ENCODE results near the gene ST7L.
"Not testable (repeated sequence)": the region's sequence is repeated elsewhere in the genome, so short reads cannot be mapped to it uniquely, and the experiment has no call there.

ST7L gene

DNA sequence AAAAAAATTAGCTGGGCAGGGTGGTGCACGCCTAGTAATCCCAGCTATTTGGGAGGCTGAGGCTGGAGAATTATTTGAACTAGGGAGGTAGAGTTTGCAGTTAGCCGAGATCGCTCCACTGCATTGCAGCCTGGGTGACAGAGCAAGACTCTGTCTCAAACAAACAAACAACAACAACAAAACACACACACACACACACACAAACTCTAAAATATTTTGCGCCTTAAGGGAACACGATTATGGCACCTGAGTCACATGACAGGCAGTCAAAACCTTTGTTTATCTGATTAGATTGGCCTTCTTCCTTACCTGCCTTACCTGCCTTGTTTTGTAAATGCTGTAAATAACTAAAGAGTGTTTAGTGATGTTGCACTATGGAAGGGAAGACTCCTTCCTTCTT is 130.8 kb downstream of the ST7L start:
- Histone ChIP-seq H3K27me3 (replicated peaks; ENCODE audit: control insufficient read depth, insufficient read depth, low read length) (no peaks in the 10 kb centered on the region), H3K9me3 (ENCODE audit: control insufficient read depth, low read length) (no peaks in the 10 kb centered on the region), H3K4me3 (ENCODE audit: low read length) (no peak overlapping the region), H3K4me1 (ENCODE audit: control insufficient read depth, insufficient read depth, low read length) (no peaks in the 10 kb centered on the region), H3K9ac (ENCODE audit: low read length) (no peak overlapping the region), H3K36me3 (ENCODE audit: control insufficient read depth, insufficient read depth, low read length, severe bottlenecking) (no peaks in the 10 kb centered on the region)
- DNase-seq (ENCODE audit: low read depth): no peak

- not testable (repeated sequence) for H3K9ac ChIP-seq (ENCODE audit: low read length); H3K4me1 ChIP-seq (ENCODE audit: control insufficient read depth, insufficient read depth, low read length)
Observed at GRCh38 chr1:112487686-112488085, 131.3 kb downstream of the ST7L start.

DNA sequence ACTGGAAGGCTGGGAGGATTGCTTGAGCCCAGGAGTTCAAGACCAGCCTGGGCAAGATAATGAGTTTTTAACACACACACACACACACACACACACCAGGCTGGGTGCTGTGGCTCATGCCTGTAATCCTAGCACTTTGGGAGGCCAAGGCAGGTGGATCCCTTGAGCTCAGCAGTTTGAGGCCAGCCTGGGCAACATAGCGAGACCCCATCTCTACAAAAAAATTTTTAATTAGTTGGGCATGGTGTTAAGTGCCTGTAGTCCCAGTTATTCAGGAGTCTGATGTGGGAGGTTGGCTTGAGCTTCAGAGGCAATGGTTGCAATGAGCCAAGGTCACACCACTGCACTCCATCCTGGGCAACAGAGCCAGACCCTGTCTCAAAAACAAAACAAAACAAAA is 132.9 kb downstream of the ST7L start:
- H3K4me3 ChIP-seq (ENCODE audit: low read length); H3K27me3 ChIP-seq (replicated peaks; ENCODE audit: control insufficient read depth, insufficient read depth, low read length); H3K4me1 ChIP-seq (ENCODE audit: control insufficient read depth, insufficient read depth, low read length); H3K9ac ChIP-seq (ENCODE audit: low read length); H3K36me3 ChIP-seq (ENCODE audit: control insufficient read depth, insufficient read depth, low read length, severe bottlenecking); DNase-seq (ENCODE audit: low read depth); H3K9me3 ChIP-seq (ENCODE audit: control insufficient read depth, low read length): not testable (repeated sequence)

More at GRCh38 chr1:112487686-112488085, 131.3 kb downstream of the ST7L start:
- not testable (repeated sequence) for H3K36me3 ChIP-seq (ENCODE audit: control insufficient read depth, insufficient read depth, low read length, severe bottlenecking); H3K4me3 ChIP-seq (ENCODE audit: low read length); DNase-seq (ENCODE audit: low read depth); H3K27me3 ChIP-seq (replicated peaks; ENCODE audit: control insufficient read depth, insufficient read depth, low read length); H3K9me3 ChIP-seq (ENCODE audit: control insufficient read depth, low read length)

DNA sequence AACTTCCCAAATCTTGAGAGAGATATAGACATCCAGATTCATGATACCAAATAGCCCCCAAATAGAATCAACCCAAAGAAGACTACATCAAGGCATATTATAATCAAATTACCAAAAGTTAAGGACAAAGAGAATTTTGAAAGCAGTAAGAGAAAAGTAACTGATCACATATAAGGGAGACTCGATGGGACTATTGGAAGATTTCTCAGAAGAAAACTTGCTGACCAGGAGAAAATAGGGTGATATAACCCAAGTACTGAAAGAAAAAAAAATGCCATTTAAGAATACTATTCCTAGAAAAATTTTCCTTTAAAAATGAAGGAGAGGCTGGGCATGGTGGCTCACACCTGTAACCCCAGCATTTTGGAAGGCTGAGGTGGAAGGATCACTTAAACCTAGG is 140.6 kb downstream of the ST7L start:
- peaks cover 29% of the 10 kb centered on the region for H3K9me3 ChIP-seq (ENCODE audit: control insufficient read depth, low read length)

GRCh38 chr1:112477550-112477949 is 141.4 kb downstream of the ST7L start:
- no peak for DNase-seq (ENCODE audit: low read depth)
- no peak overlapping the region for H3K9ac ChIP-seq (ENCODE audit: low read length)
- no peaks in the 10 kb centered on the region for H3K36me3 ChIP-seq (ENCODE audit: control insufficient read depth, insufficient read depth, low read length, severe bottlenecking)
- no peaks in the 10 kb centered on the region for H3K4me1 ChIP-seq (ENCODE audit: control insufficient read depth, insufficient read depth, low read length)
- H3K9me3 ChIP-seq (ENCODE audit: control insufficient read depth, low read length): peaks cover 29% of the 10 kb centered on the region
- H3K27me3 ChIP-seq (replicated peaks; ENCODE audit: control insufficient read depth, insufficient read depth, low read length): no peaks in the 10 kb centered on the region
- H3K4me3 ChIP-seq (ENCODE audit: low read length): no peak overlapping the region

More for the DNA sequence above, 140.6 kb downstream of the ST7L start:
- Histone ChIP-seq H3K4me1 (ENCODE audit: control insufficient read depth, insufficient read depth, low read length) (no peaks in the 10 kb centered on the region), H3K36me3 (ENCODE audit: control insufficient read depth, insufficient read depth, low read length, severe bottlenecking) (no peaks in the 10 kb centered on the region), H3K27me3 (replicated peaks; ENCODE audit: control insufficient read depth, insufficient read depth, low read length) (no peaks in the 10 kb centered on the region), H3K9ac (ENCODE audit: low read length) (no peak overlapping the region), H3K4me3 (ENCODE audit: low read length) (no peak overlapping the region)
- DNase-seq (ENCODE audit: low read depth): no peak
